Activated gamma-delta T cell treated with Interleukin-2 at 50 U/mL for 16 hours (primary cell): ENCODE data around the gene ZNF593.

Source experiments
- DNase-seq: peaks from one replicate; pipeline ENCODE4 v3.0.0-alpha.2; 2020

ZNF593 gene

DNA sequence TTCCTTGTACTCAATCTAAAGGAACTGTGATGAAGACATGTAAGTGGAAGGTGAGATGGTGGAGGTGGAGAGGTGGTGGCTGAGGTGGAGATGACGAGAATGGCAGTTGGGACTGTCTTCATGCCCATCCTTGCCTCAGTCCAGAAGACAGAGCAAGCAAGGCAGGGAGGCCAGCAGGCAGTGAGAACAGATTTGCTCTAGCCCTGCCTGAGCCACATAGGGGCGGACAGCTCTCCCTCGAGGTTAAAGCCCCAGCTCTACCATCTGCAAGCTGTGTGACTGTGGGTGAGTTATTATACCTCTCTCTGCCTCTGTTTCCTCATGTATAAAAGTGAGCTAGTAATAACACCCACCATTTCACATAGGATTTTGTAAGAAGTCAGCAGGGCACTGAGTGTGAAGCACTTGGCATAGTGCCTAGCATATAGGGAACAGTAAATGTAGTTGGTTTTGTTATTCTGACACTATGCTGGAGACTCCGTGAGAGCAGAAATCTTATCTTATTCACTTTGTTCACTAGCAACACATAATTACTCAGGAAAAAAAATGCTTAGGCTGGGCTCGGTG, 15.7 kb upstream of the ZNF593 start:
- no peak for DNase-seq

DNA sequence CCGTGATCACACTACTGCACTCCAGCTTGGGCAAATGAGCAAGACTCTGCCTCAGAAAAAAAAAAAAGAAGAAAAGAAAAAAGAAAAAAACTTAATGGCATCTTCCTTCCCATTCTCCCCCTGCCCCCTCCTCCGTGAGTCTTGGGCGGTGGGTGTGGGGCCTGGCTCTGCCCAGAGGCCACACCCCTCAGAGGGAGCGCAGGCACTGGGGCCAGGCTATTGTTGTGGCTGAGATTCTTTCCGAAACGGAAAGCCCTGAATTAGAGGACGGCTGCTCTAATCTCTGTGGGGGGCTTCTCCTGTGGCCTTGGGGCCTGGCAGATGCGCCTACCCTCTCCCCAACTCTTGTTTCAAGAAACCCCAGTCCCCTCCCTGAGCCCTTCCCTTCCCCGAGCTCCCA, 15.0 kb upstream of the ZNF593 start:
- DNase-seq, result no peak

DNA sequence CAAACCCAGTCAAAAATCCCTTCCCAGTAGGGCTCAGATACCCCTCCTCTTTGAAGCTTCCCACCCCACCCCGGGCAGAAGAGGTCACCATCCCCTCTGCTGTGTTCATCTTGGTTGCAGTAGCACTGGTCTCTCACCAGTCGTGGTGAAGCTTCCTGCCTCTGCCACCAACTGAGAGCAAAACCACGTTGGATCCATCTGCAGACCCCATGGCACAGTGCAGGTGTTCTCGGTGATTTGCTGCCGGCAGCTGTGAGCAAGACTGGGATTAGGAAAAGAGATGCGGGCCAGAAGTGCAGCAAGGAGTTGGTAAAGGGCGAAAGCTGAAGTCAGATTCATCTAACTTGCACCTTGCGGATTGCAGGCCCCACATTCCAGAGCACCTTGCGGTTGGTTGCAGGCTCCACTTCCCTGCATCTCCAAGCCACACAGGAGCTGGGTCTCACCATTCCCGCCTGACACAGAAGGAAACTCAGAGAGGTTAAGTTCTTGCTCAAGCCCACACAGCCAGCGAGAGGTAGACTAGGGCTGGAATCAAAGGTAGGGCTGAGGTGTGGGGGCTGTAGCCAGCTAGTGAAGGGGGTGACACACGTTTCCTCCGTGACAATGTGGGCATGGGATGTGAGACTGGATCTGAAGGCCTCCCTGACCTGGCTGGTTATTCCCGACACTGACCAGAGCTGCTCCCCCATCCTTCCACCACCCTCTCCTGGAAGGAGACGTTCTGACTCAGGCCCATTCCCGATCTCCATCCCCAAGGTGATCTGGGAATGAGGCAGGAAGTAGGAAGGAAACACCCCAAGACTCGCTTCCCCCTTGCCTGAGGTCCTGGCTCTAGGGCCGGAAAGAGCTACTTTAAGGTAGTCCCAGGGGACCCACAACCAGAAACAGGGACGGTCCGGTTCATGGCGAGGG, 14.1 kb upstream of the ZNF593 start:
- no peak for DNase-seq

DNA sequence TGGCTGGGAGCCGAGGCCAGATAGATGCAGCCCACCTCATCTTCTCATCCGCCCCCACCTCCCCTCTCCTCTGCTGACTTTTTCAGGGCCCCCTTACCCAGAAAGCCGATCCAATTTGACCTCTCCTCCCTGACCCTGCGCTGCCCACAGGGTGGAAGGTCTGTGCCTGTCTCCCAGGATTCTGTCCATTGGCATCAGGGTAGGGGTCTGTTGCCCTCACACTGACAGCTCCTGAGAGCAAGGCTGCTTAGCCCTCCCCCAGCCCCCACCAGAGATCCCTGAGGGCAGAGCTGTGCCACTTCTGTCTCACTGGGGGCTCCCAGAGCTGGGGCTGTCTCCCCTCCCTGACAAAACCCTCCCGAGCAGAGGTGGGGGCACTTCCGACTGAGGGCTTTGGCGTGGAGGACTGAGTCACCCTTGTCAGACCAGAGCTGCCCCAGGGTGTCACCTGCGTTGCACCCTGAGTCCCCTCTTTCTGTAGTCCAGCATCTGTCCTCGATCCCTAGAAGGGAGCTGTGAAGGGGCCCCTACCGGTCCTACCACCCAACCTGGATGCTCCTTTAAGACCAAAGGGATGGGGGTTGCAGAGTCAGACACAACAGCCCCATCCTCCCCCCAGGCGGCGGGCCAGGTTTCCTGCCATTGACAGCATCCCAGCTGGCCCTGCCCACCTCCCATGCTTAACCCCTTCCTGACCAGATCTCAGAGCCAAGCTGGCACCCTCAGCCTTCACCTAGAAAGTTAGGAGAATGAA, 13.2 kb upstream of the ZNF593 start:
- DNase-seq, result no peak

DNA sequence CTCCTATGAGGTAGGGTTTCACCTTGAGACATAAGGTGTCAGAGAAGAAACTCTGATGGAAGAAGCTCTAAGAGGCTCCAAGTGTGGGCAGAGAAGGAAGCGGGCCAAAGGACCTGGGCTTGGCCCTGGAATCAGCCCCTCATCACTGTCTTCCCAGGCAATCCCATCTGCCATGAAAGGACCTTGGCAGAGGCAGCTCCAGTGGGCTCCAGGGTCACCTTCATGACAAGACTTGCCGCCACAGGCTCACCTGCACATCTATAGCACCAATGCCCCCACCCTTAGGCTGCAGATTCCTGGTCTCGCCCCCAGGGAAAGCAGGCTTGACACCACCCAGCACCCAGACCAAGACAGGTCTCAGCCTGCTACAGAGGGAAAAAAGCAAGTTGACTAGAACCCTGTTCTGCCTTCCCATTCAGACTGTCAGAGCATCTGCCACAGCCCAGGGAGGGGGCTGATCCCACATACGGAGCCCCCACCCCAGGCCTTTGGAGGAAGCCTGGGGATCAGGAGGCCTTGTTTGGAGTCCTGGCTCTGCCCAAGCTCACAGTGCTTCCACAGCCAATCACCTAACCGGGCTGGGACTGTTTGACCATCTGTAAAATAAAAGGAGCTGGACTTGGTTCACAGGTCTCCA, 11.3 kb upstream of the ZNF593 start:
- no peak for DNase-seq

DNA sequence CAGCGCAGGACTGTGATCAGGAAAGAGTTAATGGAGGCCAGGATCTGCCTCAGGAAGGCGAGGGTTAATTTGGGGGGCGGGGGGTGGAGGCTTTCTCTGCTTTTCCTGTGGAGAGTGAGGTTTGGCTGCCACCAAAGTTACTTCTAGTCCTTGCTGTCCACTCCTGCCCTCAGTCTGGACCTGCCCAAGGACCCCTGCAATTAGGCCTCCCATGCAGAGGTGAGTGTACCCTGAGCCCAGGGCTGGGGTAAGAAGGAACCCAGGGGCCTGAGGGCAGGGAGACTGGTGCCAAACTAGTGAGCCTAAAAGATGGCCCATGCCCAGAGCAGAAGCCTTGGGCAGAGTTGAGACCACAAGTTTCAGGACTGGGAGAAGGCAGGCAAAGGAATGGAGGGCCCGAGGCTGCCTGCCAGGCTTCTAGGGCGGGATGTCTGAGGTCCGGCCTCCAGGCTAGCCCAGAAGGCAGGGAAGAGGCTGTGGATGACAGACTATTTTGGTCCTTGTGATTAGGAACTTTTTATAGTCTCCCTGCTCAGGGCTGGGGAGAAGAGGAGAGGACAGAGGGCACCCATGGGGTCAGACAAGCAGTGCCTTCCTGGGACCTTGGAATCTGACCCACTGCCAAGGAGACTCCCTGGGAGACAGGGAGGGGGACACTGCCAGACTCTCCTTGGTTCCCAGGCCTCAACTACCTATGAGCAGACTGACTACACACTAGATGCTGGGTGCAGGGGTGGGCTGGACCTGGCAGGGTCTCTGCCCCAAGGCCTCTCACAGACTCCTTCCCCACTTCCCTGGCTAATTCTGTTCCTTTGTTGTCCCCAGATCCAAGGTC, 10.6 kb upstream of the ZNF593 start, which contains the start of gene FAM110D:
FAM110D (plus strand) TSS at position 172 of the 835 bp plus-strand sequence. CDS start 2,213 bp downstream, outside the sequence.
- no peak for DNase-seq

DNA sequence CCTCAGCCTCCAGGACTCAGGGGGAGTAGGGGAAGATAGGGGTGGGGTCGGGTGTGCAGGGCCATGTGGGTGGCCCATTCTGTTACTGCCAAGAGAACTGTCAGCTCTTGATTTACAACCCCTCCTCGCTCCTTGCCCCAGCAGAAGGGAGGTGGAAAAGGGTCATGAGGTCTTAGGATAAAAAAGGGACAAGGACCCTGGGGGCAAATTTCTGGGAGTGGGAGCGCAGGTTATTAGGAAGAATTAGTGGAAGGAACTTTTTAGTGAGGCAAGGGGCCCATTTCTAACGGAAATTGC, 10.0 kb upstream of the ZNF593 start:
- DNase-seq, result no peak

DNA sequence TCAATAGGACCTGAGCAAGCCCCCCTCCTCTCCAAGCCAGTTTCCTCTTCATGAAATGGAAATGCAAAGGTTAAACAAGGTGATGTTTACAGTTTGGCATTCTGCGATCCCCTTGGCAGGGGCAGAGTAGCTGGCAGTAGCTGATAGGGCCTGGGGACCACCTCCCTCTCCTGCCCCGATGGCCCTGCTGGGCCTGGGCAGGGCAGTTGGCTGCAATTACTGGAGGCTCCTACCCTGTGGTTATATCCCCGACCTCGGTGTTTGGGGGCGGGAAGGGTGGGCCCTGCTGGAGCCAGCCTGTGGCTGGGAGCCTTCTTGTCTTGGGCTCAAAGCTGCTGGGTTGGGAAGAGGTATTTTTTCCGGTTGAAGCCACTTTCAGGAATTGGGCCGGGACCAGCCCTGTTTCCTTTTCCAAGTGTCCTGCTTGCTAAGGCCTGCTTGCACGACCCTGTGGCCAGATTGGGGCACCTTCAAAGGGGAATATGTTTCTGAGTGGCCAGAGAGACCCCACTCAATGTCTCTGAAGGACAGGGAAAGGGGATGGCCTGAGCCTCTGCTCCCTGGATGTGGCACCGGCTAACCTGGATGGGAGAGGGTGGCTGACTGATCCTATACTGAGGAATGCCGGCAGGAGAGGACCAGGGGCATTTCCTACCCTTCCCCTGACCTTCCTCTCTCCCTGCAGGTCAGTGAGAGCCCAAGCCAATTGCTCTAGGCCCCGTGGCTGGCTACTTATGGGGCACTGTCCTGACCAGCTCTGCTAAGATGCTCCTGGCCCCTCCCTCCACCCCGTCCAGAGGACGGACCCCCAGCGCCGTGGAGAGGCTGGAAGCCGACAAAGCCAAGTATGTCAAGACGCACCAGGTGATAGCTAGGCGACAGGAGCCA, 8.9 kb upstream of the ZNF593 start:
- DNase-seq, result no peak

DNA sequence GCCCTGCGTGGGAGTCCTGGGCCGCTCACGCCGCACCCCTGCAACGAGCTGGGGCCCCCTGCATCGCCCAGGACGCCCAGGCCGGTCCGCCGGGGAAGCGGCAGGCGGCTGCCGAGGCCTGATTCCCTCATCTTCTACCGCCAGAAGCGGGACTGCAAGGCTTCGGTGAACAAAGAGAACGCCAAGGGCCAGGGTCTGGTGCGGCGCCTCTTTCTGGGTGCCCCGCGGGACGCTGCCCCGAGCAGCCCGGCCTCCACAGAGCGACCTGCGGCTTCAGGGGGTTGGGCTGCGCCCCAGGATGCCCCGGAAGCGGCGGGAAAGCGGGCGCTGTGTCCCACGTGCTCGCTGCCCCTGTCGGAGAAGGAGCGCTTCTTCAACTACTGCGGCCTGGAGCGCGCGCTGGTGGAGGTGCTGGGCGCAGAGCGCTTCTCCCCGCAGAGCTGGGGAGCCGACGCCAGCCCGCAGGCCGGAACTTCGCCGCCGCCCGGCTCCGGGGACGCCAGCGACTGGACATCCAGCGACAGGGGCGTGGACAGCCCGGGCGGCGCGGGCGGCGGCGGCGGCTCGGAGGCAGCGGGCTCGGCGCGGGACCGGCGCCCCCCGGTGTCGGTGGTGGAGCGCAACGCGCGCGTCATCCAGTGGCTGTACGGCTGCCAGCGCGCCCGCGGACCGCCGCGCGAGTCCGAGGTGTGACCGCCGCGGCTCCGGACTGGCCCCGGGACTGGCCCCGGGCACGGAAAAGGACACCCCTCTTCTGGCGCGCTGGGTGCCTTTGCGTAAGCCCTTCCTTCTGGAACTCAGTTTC, 8.1 kb upstream of the ZNF593 start:
- DNase-seq, result peak; percentile 17

DNA sequence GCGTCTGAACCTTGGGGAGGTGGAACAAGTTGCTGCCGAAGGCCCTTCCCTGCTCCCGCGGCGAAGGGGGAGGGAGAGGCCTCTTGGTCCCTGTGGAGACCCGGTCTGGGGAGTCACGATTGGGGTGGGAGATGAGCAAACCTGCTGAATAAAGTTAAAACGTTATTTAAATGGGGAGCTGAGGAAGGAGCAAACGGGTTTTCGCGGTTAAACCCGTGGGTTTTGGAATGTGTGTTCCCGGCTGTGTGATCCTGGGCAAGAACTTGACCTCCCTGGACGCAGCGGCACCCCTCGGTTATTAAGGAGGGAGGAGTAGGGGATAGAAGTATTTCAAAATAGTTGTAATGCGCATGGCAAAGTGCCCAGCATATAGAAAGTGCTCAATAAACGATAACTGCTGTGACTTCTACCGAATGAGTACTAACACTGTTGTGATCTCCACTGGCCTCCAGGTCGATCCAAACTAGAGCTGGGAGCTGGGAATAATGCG, 7.4 kb upstream of the ZNF593 start:
- DNase-seq, result no peak

DNA sequence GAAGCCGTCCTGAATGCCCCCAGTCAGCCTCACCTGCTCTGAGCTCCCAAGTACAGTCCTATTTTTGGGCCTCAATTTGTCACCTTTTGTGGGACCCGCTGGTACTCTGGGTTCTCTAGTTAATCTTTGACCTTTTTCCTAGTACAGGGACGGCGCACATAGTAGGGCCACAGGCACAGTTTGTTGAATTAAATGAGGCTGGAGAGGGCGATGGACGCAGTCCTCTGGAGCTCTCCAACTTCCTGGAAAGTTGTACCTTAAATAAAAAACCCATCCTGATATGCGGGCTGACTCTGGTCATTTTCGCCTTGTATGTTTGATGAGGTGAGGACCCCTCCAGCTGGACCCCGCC, 6.0 kb upstream of the ZNF593 start:
- no peak for DNase-seq

DNA sequence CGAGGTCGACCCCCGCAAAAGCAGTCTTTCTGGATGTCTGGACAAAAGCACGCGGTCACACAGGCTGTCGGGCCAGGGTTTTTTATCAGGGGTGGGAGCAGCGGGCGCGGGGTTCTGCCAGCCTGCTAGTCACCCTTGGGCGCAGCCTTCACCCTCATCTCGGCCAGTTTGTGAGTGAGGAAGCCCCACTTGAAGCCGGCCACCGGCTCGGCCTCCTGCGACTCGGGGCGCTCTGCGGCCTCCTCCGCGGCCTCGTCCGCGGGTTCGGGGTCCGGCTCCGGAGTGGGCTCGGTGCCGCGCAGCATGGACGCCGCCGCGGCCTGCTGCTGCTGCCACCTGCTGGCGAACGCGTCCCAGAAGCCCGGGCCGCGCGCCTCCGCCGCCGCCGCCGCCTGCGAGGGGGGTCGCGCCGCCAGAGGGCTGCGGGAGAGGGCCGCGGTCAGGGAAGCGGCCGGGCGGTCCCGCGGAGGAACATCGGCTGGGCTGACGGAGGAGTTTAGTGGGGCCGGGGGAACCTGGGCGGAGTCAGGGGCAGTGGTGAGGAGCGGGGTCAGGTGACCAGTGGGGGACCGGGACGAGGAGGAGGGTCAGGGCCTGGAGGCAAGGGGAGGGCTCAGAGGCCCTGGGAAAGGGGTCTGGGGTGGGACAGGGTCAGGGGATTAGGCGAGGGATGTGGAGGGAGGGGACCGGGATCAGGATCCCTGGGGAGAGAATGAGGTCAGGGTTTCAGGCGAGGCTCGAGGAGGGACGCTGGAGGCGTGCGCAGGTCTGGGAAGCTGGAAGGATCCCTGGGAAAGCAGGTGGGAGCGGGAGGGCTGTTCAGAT, 5.5 kb upstream of the ZNF593 start:
- DNase-seq, result peak; percentile 38

DNA sequence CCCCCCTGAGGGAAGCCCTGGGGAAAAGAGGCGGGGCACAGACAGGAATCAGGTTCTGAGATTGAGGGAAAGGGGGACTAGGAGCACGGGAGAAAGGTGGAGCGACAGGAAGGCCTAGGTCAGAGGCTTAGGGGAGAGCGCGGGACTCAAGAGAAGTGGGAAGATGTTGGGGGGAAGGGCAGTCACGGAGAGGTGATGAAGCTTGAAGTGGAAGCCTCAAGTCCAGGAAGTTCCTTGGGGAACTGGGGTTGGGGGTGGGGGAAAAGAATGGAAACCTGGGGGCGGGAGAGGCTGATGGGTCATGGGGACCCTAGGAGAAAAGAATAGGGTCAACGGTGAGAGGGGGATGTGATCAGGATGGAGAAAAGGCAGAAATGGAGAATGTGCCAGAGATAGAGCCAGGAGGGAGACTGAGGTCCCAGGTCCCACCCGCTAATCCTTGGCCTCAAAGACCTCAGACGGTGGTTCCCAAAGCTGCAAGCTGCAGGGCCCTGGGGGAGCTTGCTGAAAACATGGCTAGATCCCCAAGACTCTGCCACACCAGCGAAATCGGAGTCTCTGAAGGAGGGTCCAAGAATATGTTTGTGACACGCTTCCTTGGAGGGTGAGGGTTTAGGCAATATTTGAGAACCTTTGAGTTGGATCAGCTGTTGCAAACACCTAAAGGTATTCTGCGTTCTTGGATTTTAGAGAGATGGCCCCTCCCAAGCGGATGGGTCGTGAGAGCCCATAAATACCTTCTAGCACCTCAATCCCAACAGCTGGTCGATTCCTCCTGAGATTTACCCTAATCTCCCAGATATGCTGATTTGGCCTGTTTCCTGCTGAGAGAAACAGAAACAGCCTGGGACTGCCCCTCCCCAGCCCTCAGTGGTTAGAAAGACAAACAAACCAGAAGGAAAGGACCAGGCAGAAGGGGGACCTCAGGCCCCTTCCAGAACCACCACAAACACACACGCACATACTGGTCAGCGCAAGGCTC, 4.6 kb upstream of the ZNF593 start:
- no peak for DNase-seq

DNA sequence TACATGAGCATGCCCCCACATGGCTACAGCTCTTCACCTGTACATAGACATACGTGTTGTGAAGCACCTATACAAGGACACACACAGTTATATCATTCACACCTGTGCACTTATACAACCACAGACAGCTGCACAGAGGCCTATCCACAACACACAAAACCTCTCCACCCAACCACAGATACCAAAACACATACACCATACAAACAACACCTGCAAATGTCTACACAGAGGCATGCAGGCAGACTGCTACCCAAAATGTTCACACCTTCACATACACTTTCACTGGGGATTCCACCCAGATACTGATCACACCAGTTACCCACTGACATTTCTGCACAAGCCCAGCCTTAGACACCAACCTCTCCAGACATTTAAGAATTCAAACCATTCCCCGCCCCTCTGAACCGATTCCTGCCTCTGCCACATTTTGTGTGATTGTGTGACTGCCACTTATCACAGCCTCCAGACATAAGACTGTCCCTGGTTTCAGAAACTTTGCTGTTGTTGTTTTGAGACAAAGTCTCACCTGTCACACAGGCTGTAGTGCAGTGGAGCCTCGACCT, 2.9 kb upstream of the ZNF593 start:
- no peak for DNase-seq

DNA sequence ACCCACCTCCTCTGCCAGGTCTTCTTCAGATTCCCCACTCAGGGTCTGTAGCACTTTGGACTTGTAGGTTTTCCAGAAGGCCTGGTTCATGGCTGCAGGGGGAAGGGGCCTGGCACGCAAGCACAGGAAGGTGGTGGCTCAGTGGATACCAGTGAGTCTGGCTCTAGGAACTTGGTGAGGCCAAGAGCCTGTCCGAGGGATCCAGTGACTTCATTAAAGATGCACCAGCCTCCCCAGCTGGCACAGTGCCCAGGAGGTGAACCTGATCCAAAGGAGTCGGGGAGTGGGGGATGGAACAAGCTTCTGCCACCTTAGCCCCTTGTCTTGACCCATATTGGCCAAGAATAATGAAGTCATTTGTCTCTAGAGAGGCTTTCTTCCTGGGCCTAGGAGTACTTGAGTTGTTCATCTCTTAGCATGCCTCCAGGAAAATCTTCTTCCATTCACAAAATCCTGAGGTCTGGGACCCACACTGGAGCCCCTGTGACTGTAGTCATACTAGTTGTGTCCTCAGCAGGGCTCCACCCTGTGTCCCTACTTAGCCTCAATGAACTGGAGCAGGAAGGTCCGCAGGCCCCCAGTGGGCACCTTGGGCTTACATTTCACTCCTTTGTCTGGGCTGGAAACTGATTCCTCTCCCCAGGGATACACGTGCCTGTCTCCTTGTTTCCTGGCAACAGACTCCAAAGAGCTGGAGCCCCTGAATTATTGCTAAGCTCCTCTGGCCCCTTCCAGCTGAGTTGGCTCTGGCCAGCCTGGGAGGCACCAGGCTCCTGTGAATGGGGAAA, 1.1 kb upstream of the ZNF593 start, which contains the start of gene C1orf232:
C1orf232 (minus strand) TSS at position 554 of the 788 bp plus-strand sequence; CDS start at position 90, 464 bp downstream.
- no peak for DNase-seq

DNA sequence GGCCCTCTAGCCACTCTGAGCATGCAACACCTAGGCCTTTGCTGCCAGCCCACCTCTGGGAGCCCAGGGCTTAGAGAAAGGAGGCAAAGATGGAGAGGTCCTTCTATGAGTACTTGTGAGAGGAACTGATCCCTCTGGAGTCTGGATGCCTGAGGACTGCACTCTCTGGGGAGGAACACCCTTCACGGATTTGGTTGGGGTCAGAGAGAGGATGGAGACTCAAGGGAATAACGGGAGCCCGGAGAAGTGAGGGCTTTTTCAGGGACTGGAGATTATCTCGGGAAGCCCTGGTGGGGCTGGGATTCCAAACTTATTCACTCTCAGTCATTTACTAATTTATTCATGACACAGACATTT, 532 bp upstream of the ZNF593 start:
- DNase-seq, result no peak

DNA sequence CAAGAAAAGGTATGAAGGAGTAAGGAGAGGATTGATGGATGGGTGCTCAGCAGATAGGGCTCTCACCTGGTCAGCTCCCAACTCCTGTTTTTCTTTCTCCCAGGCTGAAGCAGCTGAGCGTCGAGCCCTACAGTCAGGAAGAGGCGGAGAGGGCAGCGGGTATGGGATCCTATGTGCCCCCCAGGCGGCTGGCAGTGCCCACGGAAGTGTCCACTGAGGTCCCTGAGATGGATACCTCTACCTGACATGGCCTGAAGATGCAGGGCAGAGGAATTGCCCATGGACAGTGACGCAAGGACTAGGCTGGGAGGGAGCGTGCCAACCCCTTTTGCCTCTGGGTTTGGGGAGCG, 739 bp downstream of the ZNF593 start:
- DNase-seq, result no peak
